A549 (cell line): ENCODE data around the gene PTPRG.

Experiments
- BHLHE40 ChIP-seq: IDR thresholded peaks from 2 replicates; pipeline ENCODE4 v1.6.1; 2012; ENCODE audit warnings: low read depth, low read length, inconsistent platforms
- EP300 ChIP-seq, 2 experiments: fragments of >200 bp; sonication (Bioruptor Twin); formaldehyde crosslinking; IDR thresholded peaks; 2 replicates in 1 of 2; 3 replicates in 1 of 2; pipeline ENCODE4 v1.6.1; 2016 to 2017
- HEYL ChIP-seq: fragments of 250-450 bp; sonication (Bioruptor Pico); IDR thresholded peaks from 2 replicates; pipeline ENCODE4 v1.8.0; 2021; ENCODE audit warnings: mild to moderate bottlenecking, moderate library complexity
- JUNB ChIP-seq: fragments of >200 bp; sonication (Bioruptor Twin); formaldehyde crosslinking; IDR thresholded peaks from 2 replicates; pipeline ENCODE4 v1.6.1; 2016
- MAZ ChIP-seq: fragments of 150-350 bp; IDR thresholded peaks from 2 replicates; pipeline ENCODE4 v1.6.1; 2014; ENCODE audit warnings: antibody characterized with exemption, low read depth, low read length, borderline replicate concordance
- POLR2A ChIP-seq: IDR thresholded peaks from 2 replicates; pipeline ENCODE4 v1.6.1; 2012; ENCODE audit warnings: mild to moderate bottlenecking, low read length
- RFX5 ChIP-seq: fragments of 450-650 bp; IDR thresholded peaks from 2 replicates; pipeline ENCODE4 v1.7.1; 2014; ENCODE audit warnings: antibody characterized with exemption, mild to moderate bottlenecking, moderate library complexity
- SMC3 ChIP-seq: fragments of >200 bp; sonication (Bioruptor Twin); formaldehyde crosslinking; IDR thresholded peaks from 3 replicates; pipeline ENCODE4 v1.6.1; 2018; ENCODE audit warnings: inconsistent platforms
- TF ChIP-seq, protein P1 (sequence below): IDR thresholded peaks from 2 replicates; pipeline ENCODE4 v1.6.1; 2012
- TF ChIP-seq, protein P2 (sequence below): fragments of >200 bp; sonication (Bioruptor Twin); formaldehyde crosslinking; IDR thresholded peaks from 3 replicates; pipeline ENCODE4 v1.5.1; 2016
- TF ChIP-seq, protein P3 (sequence below): IDR thresholded peaks from 2 replicates; pipeline ENCODE4 v1.6.1; 2012

DNA sequence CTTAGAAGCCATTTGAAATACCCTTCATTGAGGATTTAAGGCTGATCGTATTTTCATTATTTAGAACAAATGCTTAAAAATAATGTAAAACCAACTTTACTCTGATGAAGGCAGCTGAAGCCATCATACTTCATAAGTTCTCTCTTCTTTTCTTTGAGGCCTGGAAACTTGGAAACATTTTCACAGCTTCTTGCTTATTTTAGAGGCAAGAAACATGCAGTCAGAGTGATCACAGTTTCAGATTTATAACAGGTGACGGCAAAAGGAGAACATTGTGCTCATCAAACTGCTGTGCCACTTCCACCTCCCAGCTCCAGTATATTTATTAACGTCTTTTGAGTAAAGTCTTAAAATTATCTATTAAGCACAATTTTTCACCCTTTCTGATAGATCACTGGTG is 376.1 kb downstream of the PTPRG start:
- TF ChIP-seq, protein P1, sequence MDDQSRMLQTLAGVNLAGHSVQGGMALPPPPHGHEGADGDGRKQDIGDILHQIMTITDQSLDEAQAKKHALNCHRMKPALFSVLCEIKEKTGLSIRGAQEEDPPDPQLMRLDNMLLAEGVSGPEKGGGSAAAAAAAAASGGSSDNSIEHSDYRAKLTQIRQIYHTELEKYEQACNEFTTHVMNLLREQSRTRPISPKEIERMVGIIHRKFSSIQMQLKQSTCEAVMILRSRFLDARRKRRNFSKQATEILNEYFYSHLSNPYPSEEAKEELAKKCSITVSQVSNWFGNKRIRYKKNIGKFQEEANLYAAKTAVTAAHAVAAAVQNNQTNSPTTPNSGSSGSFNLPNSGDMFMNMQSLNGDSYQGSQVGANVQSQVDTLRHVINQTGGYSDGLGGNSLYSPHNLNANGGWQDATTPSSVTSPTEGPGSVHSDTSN, result no peak
- TF ChIP-seq EP300 (IDR thresholded peaks at IDR 0.05) (no peak), MAZ (no peak), RFX5 (no peak), JUNB (no peak), HEYL (CRISPR knock-in tag) (no peak), BHLHE40 (no peak), SMC3 (no peak), POLR2A (no peak)
- TF ChIP-seq, protein P2, sequence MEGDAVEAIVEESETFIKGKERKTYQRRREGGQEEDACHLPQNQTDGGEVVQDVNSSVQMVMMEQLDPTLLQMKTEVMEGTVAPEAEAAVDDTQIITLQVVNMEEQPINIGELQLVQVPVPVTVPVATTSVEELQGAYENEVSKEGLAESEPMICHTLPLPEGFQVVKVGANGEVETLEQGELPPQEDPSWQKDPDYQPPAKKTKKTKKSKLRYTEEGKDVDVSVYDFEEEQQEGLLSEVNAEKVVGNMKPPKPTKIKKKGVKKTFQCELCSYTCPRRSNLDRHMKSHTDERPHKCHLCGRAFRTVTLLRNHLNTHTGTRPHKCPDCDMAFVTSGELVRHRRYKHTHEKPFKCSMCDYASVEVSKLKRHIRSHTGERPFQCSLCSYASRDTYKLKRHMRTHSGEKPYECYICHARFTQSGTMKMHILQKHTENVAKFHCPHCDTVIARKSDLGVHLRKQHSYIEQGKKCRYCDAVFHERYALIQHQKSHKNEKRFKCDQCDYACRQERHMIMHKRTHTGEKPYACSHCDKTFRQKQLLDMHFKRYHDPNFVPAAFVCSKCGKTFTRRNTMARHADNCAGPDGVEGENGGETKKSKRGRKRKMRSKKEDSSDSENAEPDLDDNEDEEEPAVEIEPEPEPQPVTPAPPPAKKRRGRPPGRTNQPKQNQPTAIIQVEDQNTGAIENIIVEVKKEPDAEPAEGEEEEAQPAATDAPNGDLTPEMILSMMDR, result no peak
- TF ChIP-seq, protein P3, sequence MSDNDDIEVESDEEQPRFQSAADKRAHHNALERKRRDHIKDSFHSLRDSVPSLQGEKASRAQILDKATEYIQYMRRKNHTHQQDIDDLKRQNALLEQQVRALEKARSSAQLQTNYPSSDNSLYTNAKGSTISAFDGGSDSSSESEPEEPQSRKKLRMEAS, result no peak
